H9 (cell line): ENCODE measurements around the gene CDH16. TPM values are rescaled to one million over a fixed set of nuclear protein-coding genes. Genes with fewer than 3 reads are reported as not detected.

Experiments used
- DNase-seq: peaks from one replicate; pipeline ENCODE4 v3.0.0-alpha.2; 2017
- H2AFZ ChIP-seq: one replicate; pipeline ENCODE4 v1.6.1; 2013; ENCODE audit warnings: mild to moderate bottlenecking, low read length, control low read depth, moderate library complexity
- H2AK5ac ChIP-seq: 2 replicates; pipeline ENCODE4 v1.6.1; 2013; ENCODE audit warnings: low read length, control low read depth, mixed read lengths; ENCODE audit not compliant: insufficient read length
- H2BK120ac ChIP-seq: one replicate; pipeline ENCODE4 v1.6.1; 2013; ENCODE audit warnings: low read depth, mild to moderate bottlenecking, low read length, control low read depth, inconsistent platforms; ENCODE audit not compliant: poor library complexity, severe bottlenecking
- H2BK12ac ChIP-seq: 2 replicates; pipeline ENCODE4 v1.6.1; 2013; ENCODE audit warnings: low read length, control low read depth, mixed read lengths, low read depth; ENCODE audit not compliant: insufficient read length
- H2BK15ac ChIP-seq: 2 replicates; pipeline ENCODE4 v1.6.1; 2013; ENCODE audit warnings: low read depth, low read length, control low read depth
- H2BK20ac ChIP-seq: one replicate; pipeline ENCODE4 v1.6.1; 2013; ENCODE audit warnings: low read depth, mild to moderate bottlenecking, low read length, control low read depth, inconsistent platforms; ENCODE audit not compliant: poor library complexity, severe bottlenecking
- H2BK5ac ChIP-seq: 2 replicates; pipeline ENCODE4 v1.6.1; 2013; ENCODE audit warnings: low read length, control low read depth, mixed read lengths; ENCODE audit not compliant: insufficient read length
- H3K14ac ChIP-seq: 2 replicates; pipeline ENCODE4 v1.6.1; 2013; ENCODE audit warnings: low read length, control low read depth; ENCODE audit not compliant: insufficient read depth
- H3K18ac ChIP-seq: 2 replicates; pipeline ENCODE4 v1.6.1; 2013; ENCODE audit warnings: low read depth, mild to moderate bottlenecking, mixed read lengths, low read length, control low read depth; ENCODE audit not compliant: insufficient read length
- H3K23ac ChIP-seq: 2 replicates; pipeline ENCODE4 v1.6.1; 2013; ENCODE audit warnings: low read length, control low read depth, mixed read lengths, low read depth; ENCODE audit not compliant: insufficient read length
- H3K23me2 ChIP-seq: 2 replicates; pipeline ENCODE4 v1.6.1; 2013; ENCODE audit warnings: low read depth, mild to moderate bottlenecking, mixed read lengths, low read length, control low read depth; ENCODE audit not compliant: insufficient read length, poor library complexity, severe bottlenecking
- H3K27ac ChIP-seq: 2 replicates; pipeline ENCODE4 v1.5.1; 2013; ENCODE audit warnings: low read length, control low read depth, mixed read lengths, low read depth; ENCODE audit not compliant: insufficient read length
- H3K27me3 ChIP-seq: 2 replicates; pipeline ENCODE4 v1.6.1; 2013; ENCODE audit warnings: low read length, control low read depth, inconsistent platforms; ENCODE audit not compliant: insufficient read depth
- H3K4ac ChIP-seq: 2 replicates; pipeline ENCODE4 v1.6.1; 2013; ENCODE audit warnings: low read depth, mild to moderate bottlenecking, control low read depth, inconsistent platforms, low read length, moderate library complexity
- H3K4me1 ChIP-seq: 2 replicates; pipeline ENCODE4 v1.6.1; 2013; ENCODE audit warnings: low read length, control low read depth, inconsistent platforms; ENCODE audit not compliant: insufficient read depth
- H3K4me2 ChIP-seq: 2 replicates; pipeline ENCODE4 v1.6.1; 2013; ENCODE audit warnings: low read length, control low read depth, mixed read lengths; ENCODE audit not compliant: insufficient read length, insufficient read depth
- H3K56ac ChIP-seq: 2 replicates; pipeline ENCODE4 v1.6.1; 2013; ENCODE audit warnings: low read depth, mild to moderate bottlenecking, mixed read lengths, low read length, control low read depth; ENCODE audit not compliant: insufficient read length
- H3K79me1 ChIP-seq: 2 replicates; pipeline ENCODE4 v1.6.1; 2013; ENCODE audit warnings: low read depth, mild to moderate bottlenecking, moderate library complexity, low read length, control low read depth, inconsistent platforms; ENCODE audit not compliant: insufficient read depth, poor library complexity, severe bottlenecking
- H3K79me2 ChIP-seq: 2 replicates; pipeline ENCODE4 v1.6.1; 2013; ENCODE audit warnings: low read length, control low read depth, inconsistent platforms; ENCODE audit not compliant: insufficient read depth
- H3K9ac ChIP-seq: 2 replicates; pipeline ENCODE4 v1.6.1; 2013; ENCODE audit warnings: low read length, control low read depth, mixed read lengths; ENCODE audit not compliant: insufficient read length; ENCODE audit errors: extremely low read depth
- H3K9me3 ChIP-seq: one replicate; pipeline ENCODE4 v1.6.1; 2013; ENCODE audit warnings: low read depth, low read length, inconsistent platforms; ENCODE audit not compliant: control insufficient read depth
- H3T11ph ChIP-seq: one replicate; pipeline ENCODE4 v1.6.1; 2013; ENCODE audit warnings: mild to moderate bottlenecking, low read length, control low read depth, inconsistent platforms
- H4K20me1 ChIP-seq: one replicate; pipeline ENCODE4 v1.6.1; 2013; ENCODE audit not compliant: control insufficient read depth, insufficient read length, insufficient read depth
- H4K5ac ChIP-seq: 2 replicates; pipeline ENCODE4 v1.6.1; 2013; ENCODE audit warnings: low read depth, mild to moderate bottlenecking, mixed read lengths, low read length, control low read depth; ENCODE audit not compliant: insufficient read length
- H4K8ac ChIP-seq: replicated peaks from 2 replicates; pipeline ENCODE4 v1.6.1; 2013; ENCODE audit warnings: low read length, control low read depth, mixed read lengths, low read depth; ENCODE audit not compliant: insufficient read length
- H4K91ac ChIP-seq: 2 replicates; pipeline ENCODE4 v1.6.1; 2013; ENCODE audit warnings: low read depth, mild to moderate bottlenecking, moderate library complexity, mixed read lengths, low read length, control low read depth; ENCODE audit not compliant: insufficient read length
- H3K27ac Mint-ChIP-seq, 3 experiments: 2 replicates in 2 of 3; 3 replicates in 1 of 3; pipeline ENCODE4 v1.8.0; 2020 to 2021; ENCODE audit warnings: mixed read lengths in 3 of 3, mild to moderate bottlenecking in 1 of 3, moderate library complexity in 1 of 3
- H3K27me3 Mint-ChIP-seq: 2 replicates; pipeline ENCODE4 v1.8.0; 2021; ENCODE audit warnings: low read depth, mild to moderate bottlenecking, moderate library complexity, mixed read lengths
- H3K36me3 Mint-ChIP-seq, 3 experiments: 2 replicates in 2 of 3; 3 replicates in 1 of 3; pipeline ENCODE4 v1.8.0; 2020 to 2021; ENCODE audit warnings: low read depth in 3 of 3, mixed read lengths in 3 of 3; ENCODE audit not compliant: insufficient read depth in 1 of 3
- H3K4me1 Mint-ChIP-seq, 2 experiments: 2 replicates each; pipeline ENCODE4 v1.8.0; 2020; ENCODE audit warnings: mixed read lengths in 2 of 2
- H3K4me3 Mint-ChIP-seq, 2 experiments: 2 replicates in 1 of 2; 3 replicates in 1 of 2; pipeline ENCODE4 v1.8.0; 2020 to 2021; ENCODE audit warnings: mild to moderate bottlenecking in 2 of 2, mixed read lengths in 2 of 2, moderate library complexity in 1 of 2
- H3K9me3 Mint-ChIP-seq, 2 experiments: 2 replicates in 1 of 2; 3 replicates in 1 of 2; pipeline ENCODE4 v1.8.0; 2020; ENCODE audit warnings: mild to moderate bottlenecking in 2 of 2, mixed read lengths in 2 of 2, moderate library complexity in 1 of 2
- WGBS: extraction: QIAGEN DNeasy Blood & Tissue Kit; methylation state at CpG from one replicate; pipeline ENCODE4 v1.1.7; 2013; ENCODE audit warnings: missing lambda C conversion rate, low lambda C conversion rate, mixed read lengths; ENCODE audit not compliant: insufficient read length; ENCODE audit errors: extremely low coverage; 5-methylcytosine and 5-hydroxymethylcytosine counted together
- total RNA-seq: library from RNA; stranded (reverse); gene quantifications from 2 replicates; pipeline ENCODE4 v1.2.1, GENCODE V29; 2021
- TF ChIP-seq, protein P1 (sequence below): fragments of 200-600 bp; sonication (generic); conservative IDR thresholded peaks from 3 replicates; pipeline ENCODE4 v1.8.0; 2021; ENCODE audit warnings: antibody characterized with exemption, mild to moderate bottlenecking

The CDH16 gene
- total RNA-seq, 1 experiment from 2014 or later, result not detected

DNA sequence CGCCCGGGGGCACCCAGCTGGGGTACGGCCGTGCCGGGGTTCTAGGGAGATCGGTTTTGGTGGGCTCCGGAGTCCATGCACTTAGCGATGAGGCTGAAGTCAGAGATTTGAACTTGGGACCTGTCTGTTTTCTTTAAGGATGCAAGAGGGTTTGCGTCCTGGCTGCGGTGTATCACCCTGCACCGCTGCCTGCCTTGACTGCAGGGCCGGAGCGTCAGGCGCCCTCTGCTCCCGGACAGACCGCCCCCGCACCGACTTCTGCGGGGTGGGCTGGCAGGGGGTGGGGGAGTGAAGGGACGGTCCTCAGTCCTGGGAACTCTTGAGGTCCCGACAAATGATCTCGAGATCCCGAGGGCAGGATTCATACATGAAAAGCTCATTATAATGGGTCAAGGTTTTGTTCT, 37.7 kb downstream of the CDH16 start:
- no CpG with 5 or more reads among the region's 23 CpGs for WGBS
- Mint-ChIP-seq H3K27ac (no peak overlapping the region), H3K9me3 (no peaks in the 10 kb centered on the region; a peak in 1 of 5 replicates), H3K36me3 (peaks cover 12 to 20% (median 19%) of the 10 kb centered on the region in 3 experiments; a peak in 6 of 7 replicates), H3K4me1 (peaks cover 10 to 13% of the 10 kb centered on the region in 2 experiments), H3K27me3 (peaks cover 12% of the 10 kb centered on the region), H3K4me3 (peak overlapping the region; percentile 94 to 96)
- Histone ChIP-seq H4K8ac (no peak overlapping the region), H3K4me2 (peak overlapping the region; percentile 70), H2BK12ac (no peak overlapping the region), H3K27ac (no peak overlapping the region), H3K79me1 (peaks cover 2% of the 10 kb centered on the region), H3K9ac (peak overlapping the region; percentile 59), H3K4me1 (no peaks in the 10 kb centered on the region; the same call in 1 of the 2 replicates), H3K9me3 (no peaks in the 10 kb centered on the region), H3K14ac (no peak overlapping the region), H3K23ac (no peak overlapping the region), H3K4ac (no peak overlapping the region), H2BK15ac (no peak overlapping the region), H3K79me2 (peaks cover 5% of the 10 kb centered on the region; the same call in 1 of the 2 replicates), H3K27me3 (no peaks in the 10 kb centered on the region; the same call in 1 of the 2 replicates), H3K23me2 (peaks cover 6% of the 10 kb centered on the region), H2AFZ (no peak overlapping the region), H3T11ph (no peak overlapping the region), H4K91ac (no peak overlapping the region), H3K18ac (no peak overlapping the region), H2BK20ac (no peak overlapping the region), H2BK5ac (no peak overlapping the region), H4K5ac (no peak overlapping the region), H2AK5ac (no peak overlapping the region), H2BK120ac (no peak overlapping the region), H3K56ac (no peak overlapping the region), H4K20me1 (no peaks in the 10 kb centered on the region)
- TF ChIP-seq, protein P1, sequence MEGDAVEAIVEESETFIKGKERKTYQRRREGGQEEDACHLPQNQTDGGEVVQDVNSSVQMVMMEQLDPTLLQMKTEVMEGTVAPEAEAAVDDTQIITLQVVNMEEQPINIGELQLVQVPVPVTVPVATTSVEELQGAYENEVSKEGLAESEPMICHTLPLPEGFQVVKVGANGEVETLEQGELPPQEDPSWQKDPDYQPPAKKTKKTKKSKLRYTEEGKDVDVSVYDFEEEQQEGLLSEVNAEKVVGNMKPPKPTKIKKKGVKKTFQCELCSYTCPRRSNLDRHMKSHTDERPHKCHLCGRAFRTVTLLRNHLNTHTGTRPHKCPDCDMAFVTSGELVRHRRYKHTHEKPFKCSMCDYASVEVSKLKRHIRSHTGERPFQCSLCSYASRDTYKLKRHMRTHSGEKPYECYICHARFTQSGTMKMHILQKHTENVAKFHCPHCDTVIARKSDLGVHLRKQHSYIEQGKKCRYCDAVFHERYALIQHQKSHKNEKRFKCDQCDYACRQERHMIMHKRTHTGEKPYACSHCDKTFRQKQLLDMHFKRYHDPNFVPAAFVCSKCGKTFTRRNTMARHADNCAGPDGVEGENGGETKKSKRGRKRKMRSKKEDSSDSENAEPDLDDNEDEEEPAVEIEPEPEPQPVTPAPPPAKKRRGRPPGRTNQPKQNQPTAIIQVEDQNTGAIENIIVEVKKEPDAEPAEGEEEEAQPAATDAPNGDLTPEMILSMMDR, result no peak
- DNase-seq, result no peak
